ENCODE data around the gene TENT5A.

The TENT5A gene

DNA sequence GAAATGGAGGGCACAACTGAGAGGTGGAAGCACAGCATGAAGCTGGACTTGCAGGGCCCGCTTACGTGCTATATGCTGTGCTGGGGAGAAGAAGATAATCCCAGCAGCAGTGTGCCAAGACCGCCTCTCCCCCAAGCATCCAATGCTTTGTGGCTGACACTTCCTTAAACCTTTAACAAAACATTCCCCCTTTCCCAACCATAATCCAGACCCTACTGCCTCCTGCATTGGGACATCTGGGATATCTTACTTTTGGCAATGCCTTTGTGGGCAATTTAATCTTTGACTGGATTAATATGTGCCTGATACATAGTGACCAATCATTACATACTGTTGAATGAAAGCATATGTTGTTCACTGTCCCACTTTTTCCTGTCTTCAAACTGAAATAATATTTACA, 3.1 kb upstream of the TENT5A start:
- Histone ChIP-seq H3K36me3 (ENCODE audit: insufficient read depth, low read length) (no peaks in the 10 kb centered on the region), H3K27ac (ENCODE audit: low read depth, low read length, poor library complexity, severe bottlenecking) (no peak overlapping the region), H3K4me3 (ENCODE audit: low read depth, low read length, poor library complexity, severe bottlenecking) (no peak overlapping the region), H4K20me1 (ENCODE audit: insufficient read depth, low read length) (no peaks in the 10 kb centered on the region), H3K79me2 (ENCODE audit: insufficient read depth, low read length) (no peaks in the 10 kb centered on the region), H3K4me1 (ENCODE audit: insufficient read depth, low read length, severe bottlenecking) (no peaks in the 10 kb centered on the region), H3K9me3 (ENCODE audit: low read length) (no peaks in the 10 kb centered on the region), H3F3A (ENCODE audit: insufficient read depth, low read length) (no peaks in the 10 kb centered on the region), H3K9ac (ENCODE audit: low read length) (no peak overlapping the region), H2AFZ (ENCODE audit: low read length) (no peak overlapping the region), H3K4me2 (ENCODE audit: low read length) (no peak overlapping the region), H3K27me3 (ENCODE audit: insufficient read depth, low read length) (no peaks in the 10 kb centered on the region), H3K9me2 (ENCODE audit: low read depth, low read length) (no peaks in the 10 kb centered on the region)
- no peak for TF ChIP-seq EZH2 (IDR thresholded peaks at IDR 0.05; ENCODE audit: borderline replicate concordance, low read length)
- TF ChIP-seq, protein P1, sequence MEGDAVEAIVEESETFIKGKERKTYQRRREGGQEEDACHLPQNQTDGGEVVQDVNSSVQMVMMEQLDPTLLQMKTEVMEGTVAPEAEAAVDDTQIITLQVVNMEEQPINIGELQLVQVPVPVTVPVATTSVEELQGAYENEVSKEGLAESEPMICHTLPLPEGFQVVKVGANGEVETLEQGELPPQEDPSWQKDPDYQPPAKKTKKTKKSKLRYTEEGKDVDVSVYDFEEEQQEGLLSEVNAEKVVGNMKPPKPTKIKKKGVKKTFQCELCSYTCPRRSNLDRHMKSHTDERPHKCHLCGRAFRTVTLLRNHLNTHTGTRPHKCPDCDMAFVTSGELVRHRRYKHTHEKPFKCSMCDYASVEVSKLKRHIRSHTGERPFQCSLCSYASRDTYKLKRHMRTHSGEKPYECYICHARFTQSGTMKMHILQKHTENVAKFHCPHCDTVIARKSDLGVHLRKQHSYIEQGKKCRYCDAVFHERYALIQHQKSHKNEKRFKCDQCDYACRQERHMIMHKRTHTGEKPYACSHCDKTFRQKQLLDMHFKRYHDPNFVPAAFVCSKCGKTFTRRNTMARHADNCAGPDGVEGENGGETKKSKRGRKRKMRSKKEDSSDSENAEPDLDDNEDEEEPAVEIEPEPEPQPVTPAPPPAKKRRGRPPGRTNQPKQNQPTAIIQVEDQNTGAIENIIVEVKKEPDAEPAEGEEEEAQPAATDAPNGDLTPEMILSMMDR (IDR thresholded peaks at IDR 0.05; ENCODE audit: low read length), result no peak

DNA sequence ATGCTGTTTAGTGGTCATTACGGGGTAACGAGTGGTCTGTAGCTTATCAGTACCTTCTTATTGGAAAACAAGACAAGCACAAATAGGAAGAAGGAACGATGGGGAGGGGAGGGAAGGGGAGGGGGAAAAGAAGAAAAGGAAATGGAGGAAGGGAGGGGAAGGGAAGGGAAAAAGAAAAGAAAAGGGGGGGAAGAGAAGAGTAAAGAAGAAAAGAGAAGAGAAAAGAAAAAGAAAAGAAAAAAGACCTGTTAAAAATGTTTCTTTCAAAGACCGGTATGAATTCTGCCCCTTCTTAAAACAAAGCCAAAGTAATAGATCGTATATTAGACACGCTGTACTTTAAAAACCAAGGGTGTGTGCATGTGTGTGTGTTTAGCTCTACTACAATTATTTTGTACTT, 2.4 kb upstream of the TENT5A start:
- H3K4me1 ChIP-seq (ENCODE audit: insufficient read depth, low read length, severe bottlenecking), result no peaks in the 10 kb centered on the region
- TF ChIP-seq, protein P1 (IDR thresholded peaks at IDR 0.05; ENCODE audit: low read length), result no peak
- TF ChIP-seq EZH2 (IDR thresholded peaks at IDR 0.05; ENCODE audit: borderline replicate concordance, low read length), result no peak

DNA sequence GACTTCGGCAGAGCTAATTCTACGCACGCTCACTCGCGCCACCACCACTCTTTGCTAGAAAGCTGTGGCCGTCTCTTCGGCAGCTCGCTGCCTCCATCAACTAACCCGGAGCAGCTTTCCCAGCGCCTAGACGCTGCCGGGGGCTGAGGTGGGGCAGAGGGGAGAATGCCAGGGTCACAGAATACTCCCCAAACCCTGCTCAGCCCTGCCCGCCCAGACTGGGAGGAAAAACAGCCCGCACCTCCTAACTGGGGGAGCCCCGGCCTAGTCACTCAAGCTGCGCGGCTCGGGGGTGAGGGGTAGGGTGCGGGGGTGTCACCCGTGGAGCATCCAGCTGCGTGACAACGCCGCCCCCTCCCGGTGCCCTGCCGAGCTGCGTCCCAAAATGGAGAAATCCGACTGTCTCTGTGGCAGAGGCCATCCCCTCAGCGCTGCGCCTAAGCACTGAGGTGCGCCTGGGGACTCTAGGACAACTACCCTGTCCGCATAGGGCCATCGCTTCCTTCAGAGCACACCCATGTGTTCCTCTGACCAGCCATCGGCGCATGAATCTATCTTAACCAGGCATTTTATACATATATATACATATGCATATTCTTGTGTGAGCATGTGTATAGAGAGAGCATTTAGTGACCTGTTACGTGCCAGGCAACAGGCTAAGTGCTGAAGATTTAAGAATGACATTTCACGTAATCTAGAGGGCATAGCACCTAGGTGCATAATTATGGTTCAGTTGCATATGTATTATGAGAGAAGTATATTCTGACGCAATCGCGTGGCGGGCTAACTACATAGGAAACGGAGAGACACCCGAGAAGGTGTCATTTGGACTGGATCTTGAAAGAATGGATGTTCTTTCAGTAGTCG, 1.5 kb upstream of the TENT5A start:
- TF ChIP-seq, protein P1 (IDR thresholded peaks at IDR 0.05; ENCODE audit: low read length), result no peak
- TF ChIP-seq EZH2 (IDR thresholded peaks at IDR 0.05; ENCODE audit: borderline replicate concordance, low read length), result no peak
- H3K27ac ChIP-seq (ENCODE audit: low read depth, low read length, poor library complexity, severe bottlenecking), result no peak overlapping the region
- no peaks in the 10 kb centered on the region for H3K4me1 ChIP-seq (ENCODE audit: insufficient read depth, low read length, severe bottlenecking)
- H3K9me3 ChIP-seq (ENCODE audit: low read length), result no peaks in the 10 kb centered on the region
- no peaks in the 10 kb centered on the region for H3K79me2 ChIP-seq (ENCODE audit: insufficient read depth, low read length)
- no peak overlapping the region for H3K9ac ChIP-seq (ENCODE audit: low read length)
- H3K4me3 ChIP-seq (ENCODE audit: low read depth, low read length, poor library complexity, severe bottlenecking), result no peak overlapping the region
- H4K20me1 ChIP-seq (ENCODE audit: insufficient read depth, low read length), result no peaks in the 10 kb centered on the region
- no peaks in the 10 kb centered on the region for H3K9me2 ChIP-seq (ENCODE audit: low read depth, low read length)
- H3F3A ChIP-seq (ENCODE audit: insufficient read depth, low read length), result no peaks in the 10 kb centered on the region
- H3K27me3 ChIP-seq (ENCODE audit: insufficient read depth, low read length), result no peaks in the 10 kb centered on the region
- H2AFZ ChIP-seq (ENCODE audit: low read length), result no peak overlapping the region
- no peaks in the 10 kb centered on the region for H3K36me3 ChIP-seq (ENCODE audit: insufficient read depth, low read length)
- no peak overlapping the region for H3K4me2 ChIP-seq (ENCODE audit: low read length)

More for the DNA sequence above, 2.4 kb upstream of the TENT5A start:
- Histone ChIP-seq H4K20me1 (ENCODE audit: insufficient read depth, low read length) (no peaks in the 10 kb centered on the region), H3K9me3 (ENCODE audit: low read length) (no peaks in the 10 kb centered on the region), H3K4me3 (ENCODE audit: low read depth, low read length, poor library complexity, severe bottlenecking) (no peak overlapping the region), H3K27me3 (ENCODE audit: insufficient read depth, low read length) (no peaks in the 10 kb centered on the region), H3K27ac (ENCODE audit: low read depth, low read length, poor library complexity, severe bottlenecking) (no peak overlapping the region), H3K36me3 (ENCODE audit: insufficient read depth, low read length) (no peaks in the 10 kb centered on the region), H3K9me2 (ENCODE audit: low read depth, low read length) (no peaks in the 10 kb centered on the region), H2AFZ (ENCODE audit: low read length) (no peak overlapping the region), H3K9ac (ENCODE audit: low read length) (no peak overlapping the region), H3K4me2 (ENCODE audit: low read length) (no peak overlapping the region), H3K79me2 (ENCODE audit: insufficient read depth, low read length) (no peaks in the 10 kb centered on the region), H3F3A (ENCODE audit: insufficient read depth, low read length) (no peaks in the 10 kb centered on the region)
